ENCODE measurements around the gene ZNF23. TPM values are rescaled to one million over a fixed set of nuclear protein-coding genes. Genes with fewer than 3 reads are reported as not detected.

ZNF23 gene
- total RNA-seq, 1 experiment from 2014 or later: 11.1 TPM

- ATAC-seq (no peak), DNase-seq (ENCODE audit: low read depth, low spot score) (no peak)
- Histone ChIP-seq H3K36me3 (ENCODE audit: control insufficient read depth in 1 of 2, insufficient read depth in 2 of 2, low read length in 2 of 2) (no peaks in the 10 kb centered on the region), H3K4me1 (ENCODE audit: control insufficient read depth in 1 of 2, insufficient read depth in 2 of 2, low read length in 2 of 2) (no peaks in the 10 kb centered on the region), H3K27ac (ENCODE audit: low read depth, low read length) (no peak overlapping the region), H3K27me3 (ENCODE audit: insufficient read depth, low read length) (no peaks in the 10 kb centered on the region), H3K9me2 (ENCODE audit: insufficient read depth) (no peaks in the 10 kb centered on the region), H3K79me2 (ENCODE audit: insufficient read depth, low read length) (no peaks in the 10 kb centered on the region), H3K4me2 (ENCODE audit: low read length) (no peak overlapping the region), H3K4me3 (replicated peaks in 1 of 2; ENCODE audit: low read depth in 1 of 2, low read length in 2 of 2) (no peak overlapping the region), H3K9ac (ENCODE audit: low read length) (no peak overlapping the region), H3K9me3 (ENCODE audit: control insufficient read depth in 1 of 2, insufficient read depth in 1 of 2, low read depth in 1 of 2, low read length in 2 of 2) (no peaks in the 10 kb centered on the region), H4K20me1 (ENCODE audit: insufficient read depth) (no peaks in the 10 kb centered on the region), H2AFZ (ENCODE audit: low read depth, low read length, poor library complexity, severe bottlenecking) (no peak overlapping the region)
- POLR2A ChIA-PET: no interaction called here
- no TSS peak for BruUV-seq (replicated peaks)
- TF ChIP-seq FOSL1 (IDR thresholded peaks at IDR 0.05; ENCODE audit: low read depth) (no peak), CEBPB (IDR thresholded peaks at IDR 0.05; ENCODE audit: low read depth) (no peak), TCF7L2 (IDR thresholded peaks at IDR 0.05; ENCODE audit: borderline replicate concordance, extremely low read depth, insufficient read depth, insufficient read length) (no peak), JUND (IDR thresholded peaks at IDR 0.05) (no peak), ZFX (IDR thresholded peaks at IDR 0.05) (no peak), YY1 (IDR thresholded peaks at IDR 0.05; ENCODE audit: extremely low read depth, insufficient replicate concordance, low read depth, low read length) (no peak), ZNF274 (IDR thresholded peaks at IDR 0.05; ENCODE audit: low read depth, low read length) (no peak), ELF1 (IDR thresholded peaks at IDR 0.05; ENCODE audit: borderline replicate concordance, low read depth) (no peak), SRF (IDR thresholded peaks at IDR 0.05; ENCODE audit: low read depth) (no peak), ATF3 (IDR thresholded peaks at IDR 0.05) (no peak), ZBTB33 (IDR thresholded peaks at IDR 0.05; ENCODE audit: extremely low read depth, insufficient replicate concordance, low read length) (no peak), EZH2phosphoT487 (IDR thresholded peaks at IDR 0.05; ENCODE audit: borderline replicate concordance) (no peak)
- CTCF ChIA-PET: no interaction called here
- intact Hi-C loops (cut with micrococcal nuclease): no loop called here
- RAD21 ChIA-PET (ENCODE audit: low non-redundant PET in 1 of 2, low total read pairs in 2 of 2, uncharacterized antibody in 2 of 2, unreplicated experiment in 2 of 2): no interaction called here
Measured at GRCh38 chr16:71439523-71439922, 22.5 kb downstream of the ZNF23 start.

All from HCT116 (cell line).